GM12878 (cell line): ENCODE results near the gene MTHFD1L. TPM values are rescaled to one million over a fixed set of nuclear protein-coding genes. Genes with fewer than 3 reads are reported as not detected.
A peak's percentile ranks its signal among the peaks of the same experiment; 100 is the strongest.

Source experiments
- ATAC-seq: fragments of 200-7000 bp; cut with Tn5 transposase; 3 replicates; pipeline ENCODE4 v1.9.1; 2020; ENCODE audit warnings: mild to moderate bottlenecking, moderate library complexity
- BruUV-seq: library from RNA; stranded (reverse); fragments of 400-500 nt; replicated peaks from 2 replicates; lab custom pipeline; 2021; lab: Mats Ljungman, UMichigan
- CTCF ChIA-PET: fragments of 300-600 bp; sonication (Branson Sonifier 250); formaldehyde crosslinking; extraction: SDS; loops from one replicate; lab custom pipeline; 2021; ENCODE audit warnings: inconsistent platforms; lab: Yijun Ruan, JAX
- POLR2A ChIA-PET: fragments of 350-600 bp; formaldehyde crosslinking; extraction: SDS; loops from one replicate; lab custom pipeline; 2021; ENCODE audit warnings: inconsistent platforms; lab: Charles Lee
- RAD21 ChIA-PET: fragments of 300-600 bp; sonication (Branson Sonifier 250); formaldehyde crosslinking; loops from one replicate; lab custom pipeline; 2023; ENCODE audit warnings: antibody characterized with exemption; ENCODE audit not compliant: unreplicated experiment; lab: Charles Lee
- SMC1A ChIA-PET: fragments of 300-600 bp; sonication (Branson Sonifier 250); formaldehyde crosslinking; loops from one replicate; lab custom pipeline; 2023; ENCODE audit not compliant: unreplicated experiment, uncharacterized antibody; lab: Charles Lee
- DNase-seq: peaks from one replicate; pipeline ENCODE4 v3.0.0-alpha.2; 2011; ENCODE audit warnings: low read depth, low spot score
- FAIRE-seq: peaks from 3 replicates; lab custom pipeline; 2011; peaks lifted over from hg19 to GRCh38; lab: Jason Lieb, UNC
- H2AFZ ChIP-seq: 2 replicates; pipeline ENCODE4 v1.6.0; 2011; ENCODE audit warnings: low read depth, low read length, control low read depth; ENCODE audit not compliant: control insufficient read depth
- H3K27ac ChIP-seq: 2 replicates; pipeline ENCODE4 v1.5.1; 2011; ENCODE audit warnings: control low read depth; ENCODE audit not compliant: control insufficient read depth, insufficient read depth
- H3K27me3 ChIP-seq, 2 experiments: replicated peaks in 1 of 2; 2 replicates each; pipeline versions ENCODE4 v1.6.0 to v1.6.1; 2011; ENCODE audit warnings: low read length in 1 of 2; ENCODE audit not compliant: control insufficient read depth in 2 of 2, insufficient read depth in 2 of 2
- H3K36me3 ChIP-seq, 2 experiments: 2 replicates each; pipeline ENCODE4 v1.5.1; 2011; ENCODE audit warnings: low read length in 1 of 2; ENCODE audit not compliant: control insufficient read depth in 2 of 2, insufficient read depth in 2 of 2
- H3K4me1 ChIP-seq: 2 replicates; pipeline ENCODE4 v1.6.1; 2011; ENCODE audit warnings: mild to moderate bottlenecking, low read length, moderate library complexity, mixed read lengths; ENCODE audit not compliant: control insufficient read depth, insufficient read depth
- H3K4me2 ChIP-seq: 2 replicates; pipeline ENCODE4 v1.6.0; 2011; ENCODE audit warnings: control low read depth; ENCODE audit not compliant: control insufficient read depth, insufficient read depth
- H3K4me3 ChIP-seq: fragments of 200-600 bp; sonication (generic); 2 replicates; pipeline ENCODE4 v1.5.1; 2016
- H3K79me2 ChIP-seq: 2 replicates; pipeline ENCODE4 v1.6.0; 2011; ENCODE audit warnings: low read length; ENCODE audit not compliant: control insufficient read depth, insufficient read depth
- H3K9ac ChIP-seq: 2 replicates; pipeline ENCODE4 v1.8.0; 2011; ENCODE audit warnings: low read length, control low read depth, mixed read lengths; ENCODE audit not compliant: control insufficient read depth, insufficient read depth
- H3K9me3 ChIP-seq: replicated peaks from 3 replicates; pipeline ENCODE4 v1.5.1; 2011; ENCODE audit warnings: mild to moderate bottlenecking, low read length; ENCODE audit not compliant: control insufficient read depth, insufficient read depth
- H4K20me1 ChIP-seq: 2 replicates; pipeline ENCODE4 v1.6.0; 2011; ENCODE audit not compliant: control insufficient read depth, insufficient read depth
- CUX1 ChIP-seq: IDR thresholded peaks from 2 replicates; pipeline ENCODE4 v1.6.1; 2012; ENCODE audit warnings: improper control_type of control experiment, low read depth, low read length; ENCODE audit not compliant: insufficient replicate concordance
- ESRRA ChIP-seq: IDR thresholded peaks from 2 replicates; pipeline ENCODE4 v1.6.1; 2012; ENCODE audit warnings: mild to moderate bottlenecking, low read length, improper control_type of control experiment
- EZH2 ChIP-seq: IDR thresholded peaks from 2 replicates; pipeline ENCODE4 v1.6.1; 2012; ENCODE audit warnings: low read depth, mild to moderate bottlenecking, control low read depth, inconsistent platforms, low read length, borderline replicate concordance; ENCODE audit not compliant: control insufficient read depth
- GATAD2B ChIP-seq: fragments of 450-650 bp; conservative IDR thresholded peaks from 2 replicates; pipeline ENCODE4 v1.6.1; 2017; ENCODE audit warnings: low read depth, mild to moderate bottlenecking, moderate library complexity
- MEF2B ChIP-seq: fragments of 450-650 bp; IDR thresholded peaks from 2 replicates; pipeline ENCODE4 v1.6.1; 2018; ENCODE audit warnings: mild to moderate bottlenecking, moderate library complexity; ENCODE audit not compliant: partially characterized antibody, poor library complexity, severe bottlenecking
- PAX8 ChIP-seq: fragments of 450-650 bp; IDR thresholded peaks from 2 replicates; pipeline ENCODE4 v1.6.1; 2017; ENCODE audit warnings: mild to moderate bottlenecking, moderate library complexity
- POU2F2 ChIP-seq: IDR thresholded peaks from 3 replicates; pipeline ENCODE4 v1.6.1; 2011; ENCODE audit warnings: low read depth, mild to moderate bottlenecking, low read length, borderline replicate concordance
- RAD21 ChIP-seq: IDR thresholded peaks from 2 replicates; pipeline ENCODE4 v1.6.1; 2011; ENCODE audit warnings: mild to moderate bottlenecking, low read depth, low read length, moderate library complexity; ENCODE audit not compliant: insufficient read depth
- TCF7 ChIP-seq: IDR thresholded peaks from 2 replicates; pipeline ENCODE4 v1.6.1; 2014; ENCODE audit warnings: antibody characterized with exemption, borderline replicate concordance
- ZSCAN29 ChIP-seq: fragments of 450-650 bp; IDR thresholded peaks from 2 replicates; pipeline ENCODE4 v1.6.1; 2017; ENCODE audit warnings: mild to moderate bottlenecking, moderate library complexity
- WGBS: methylation state at CpG from one replicate; pipeline ENCODE4 v1.1.6; 2016; ENCODE audit warnings: low lambda C conversion rate; ENCODE audit not compliant: insufficient replicate concordance, insufficient coverage; ENCODE audit errors: missing lambda C conversion rate; 5-methylcytosine and 5-hydroxymethylcytosine counted together
- in situ Hi-C: fragments of 300-500 bp; cut with MboI; formaldehyde crosslinking; loops from 9 replicates; pipeline ENCODE4 v1.14.3; 2018; ENCODE audit warnings: mixed read lengths
- intact Hi-C: fragments of 100-400 bp; cut with micrococcal nuclease; formaldehyde crosslinking; loops from one replicate; pipeline ENCODE4 v1.14.2; 2022; ENCODE audit not compliant: unreplicated experiment
- polyA plus RNA-seq, 11 experiments: library from polyadenylated mRNA; depleted of rRNA in 4 of 11; unstranded in 6 of 11; stranded (reverse) in 5 of 11; fragments of >200 nt; fragmentation: Nextera tagmentation in 4 of 11; fragmentation: Illumina TruSeq in 1 of 11; extraction: Ambion mirVana in 4 of 11; extraction: Trizol in 1 of 11; gene quantifications; 1 replicate in 1 of 11; 2 replicates in 10 of 11; pipeline versions ENCODE4 v1.2.1 to v1.2.3, GENCODE V29; 2011 to 2016; ENCODE audit warnings: inconsistent platforms in 2 of 11, missing spikeins in 2 of 11, low read depth in 1 of 11
- total RNA-seq, 4 experiments: library from RNA; depleted of rRNA in 3 of 4; stranded (reverse); fragments of >200 nt in 3 of 4; fragmentation: Illumina TruSeq in 1 of 4; extraction: Trizol in 1 of 4; gene quantifications; 2 replicates each; pipeline versions ENCODE4 v1.2.1 to v1.2.3, GENCODE V29; 2013 to 2021
- TF ChIP-seq, protein P1 (sequence below): fragments of 450-650 bp; IDR thresholded peaks from 2 replicates; pipeline ENCODE4 v1.6.1; 2017; ENCODE audit warnings: antibody characterized with exemption, mild to moderate bottlenecking, moderate library complexity

The MTHFD1L gene
- total and polyA plus RNA-seq, 10 of the 15 experiments (the other 5 are each of a cell fraction or from before 2014, with no cell fraction given), result 11.7 to 75.5 (median 28.8) TPM

DNA sequence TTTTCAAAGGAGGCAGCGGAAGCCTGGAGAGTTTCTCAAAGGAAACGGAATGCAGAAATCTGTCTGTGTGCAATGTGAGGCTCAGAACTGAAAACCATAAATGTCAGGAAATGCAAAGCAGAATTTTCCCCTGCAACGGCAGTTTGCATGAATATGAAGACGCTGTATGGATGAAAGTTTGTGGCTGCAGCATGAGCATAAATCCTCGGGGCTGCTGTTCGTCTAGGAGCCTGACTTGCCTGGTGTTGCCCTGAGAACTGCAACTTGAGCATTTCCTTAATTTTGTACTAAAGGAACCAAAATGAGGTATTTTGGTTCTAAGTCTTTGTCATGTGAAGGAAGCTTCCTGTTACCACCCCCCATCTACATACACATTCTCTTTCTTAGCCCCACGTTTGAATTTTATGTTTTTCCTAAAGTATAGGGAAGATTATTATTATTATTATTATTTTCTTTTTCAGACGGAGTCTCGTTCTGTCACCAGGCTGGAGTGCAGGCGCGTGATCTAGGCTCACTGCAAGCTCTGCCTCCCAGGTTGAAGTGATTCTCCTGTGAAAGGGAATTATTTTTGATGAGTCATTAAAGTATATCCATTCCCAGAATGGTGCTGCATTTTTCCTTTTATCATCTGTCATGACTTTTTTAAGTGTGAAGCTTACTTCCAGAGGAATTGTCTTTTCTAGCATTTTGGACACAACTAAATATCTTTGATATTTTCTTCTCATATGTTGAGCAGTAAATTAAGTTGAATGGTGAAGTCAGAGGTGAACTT is 33.1 kb downstream of the MTHFD1L start (continued):
- no peak for TF ChIP-seq CUX1
- peak; percentile 89 for TF ChIP-seq POU2F2
- TF ChIP-seq TCF7, result no peak

GRCh38 chr6:150899231-150899630 is 33.7 kb downstream of the MTHFD1L start:
- Histone ChIP-seq H3K27me3 (no peaks in the 10 kb centered on the region), H3K9me3 (no peaks in the 10 kb centered on the region), H3K4me3 (no peak overlapping the region), H3K79me2 (peaks cover 1% of the 10 kb centered on the region; the same call in 1 of the 2 replicates), H3K4me2 (no peak overlapping the region), H4K20me1 (no peaks in the 10 kb centered on the region), H3K27ac (no peak overlapping the region), H3K9ac (no peak overlapping the region), H2AFZ (no peak overlapping the region), H3K4me1 (peaks cover 41% of the 10 kb centered on the region), H3K36me3 (peaks cover 0 to 2% of the 10 kb centered on the region in 2 experiments; a peak in 3 of 4 replicates)
- no TSS peak for BruUV-seq
- in situ Hi-C loops (no loop called here), intact Hi-C loops (loop anchor here (10.0 kb wide), 1 partner anchor 556 kb away; the partner anchor contains the start of gene RMND1)
- ChIA-PET RAD21 (no interaction called here), SMC1A (interaction anchor here (0.8 kb wide), 2 partner anchors 9 to 31 kb away, joined by 3 to 4 read pairs; no protein-coding TSS in a partner anchor), POLR2A (no interaction called here), CTCF (interaction anchor here (1.0 to 16.6 kb wide), 4 partner anchors 7 to 425 kb away, joined by 3 to 369 read pairs (median 32); no protein-coding TSS in a partner anchor)
- WGBS, result 100% methylated on average over 2 of the region's 2 CpGs
- ATAC-seq, result no peak
- no peak for DNase-seq
- no peak for FAIRE-seq
- no peak for TF ChIP-seq ESRRA
- no peak for TF ChIP-seq ZSCAN29
- no peak for TF ChIP-seq EZH2
- TF ChIP-seq RAD21, result no peak
- no peak for TF ChIP-seq PAX8
- TF ChIP-seq GATAD2B, result no peak
- TF ChIP-seq, protein P1, sequence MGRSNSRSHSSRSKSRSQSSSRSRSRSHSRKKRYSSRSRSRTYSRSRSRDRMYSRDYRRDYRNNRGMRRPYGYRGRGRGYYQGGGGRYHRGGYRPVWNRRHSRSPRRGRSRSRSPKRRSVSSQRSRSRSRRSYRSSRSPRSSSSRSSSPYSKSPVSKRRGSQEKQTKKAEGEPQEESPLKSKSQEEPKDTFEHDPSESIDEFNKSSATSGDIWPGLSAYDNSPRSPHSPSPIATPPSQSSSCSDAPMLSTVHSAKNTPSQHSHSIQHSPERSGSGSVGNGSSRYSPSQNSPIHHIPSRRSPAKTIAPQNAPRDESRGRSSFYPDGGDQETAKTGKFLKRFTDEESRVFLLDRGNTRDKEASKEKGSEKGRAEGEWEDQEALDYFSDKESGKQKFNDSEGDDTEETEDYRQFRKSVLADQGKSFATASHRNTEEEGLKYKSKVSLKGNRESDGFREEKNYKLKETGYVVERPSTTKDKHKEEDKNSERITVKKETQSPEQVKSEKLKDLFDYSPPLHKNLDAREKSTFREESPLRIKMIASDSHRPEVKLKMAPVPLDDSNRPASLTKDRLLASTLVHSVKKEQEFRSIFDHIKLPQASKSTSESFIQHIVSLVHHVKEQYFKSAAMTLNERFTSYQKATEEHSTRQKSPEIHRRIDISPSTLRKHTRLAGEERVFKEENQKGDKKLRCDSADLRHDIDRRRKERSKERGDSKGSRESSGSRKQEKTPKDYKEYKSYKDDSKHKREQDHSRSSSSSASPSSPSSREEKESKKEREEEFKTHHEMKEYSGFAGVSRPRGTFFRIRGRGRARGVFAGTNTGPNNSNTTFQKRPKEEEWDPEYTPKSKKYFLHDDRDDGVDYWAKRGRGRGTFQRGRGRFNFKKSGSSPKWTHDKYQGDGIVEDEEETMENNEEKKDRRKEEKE, result no peak
- no peak for TF ChIP-seq MEF2B
